T47D (cell line): ENCODE results near the gene SLC6A17.

Experiments used
- DNase-seq, 2 experiments: peaks; one replicate each; pipeline versions ENCODE4 v3.0.0 to v3.0.0-alpha.2; 2011 to 2012; ENCODE audit warnings: low read depth in 1 of 2, low spot score in 1 of 2
- JUND ChIP-seq: IDR thresholded peaks from 2 replicates; pipeline ENCODE4 v1.6.1; 2012; ENCODE audit warnings: low read depth
- in situ Hi-C: cut with HindIII; loops from 2 replicates; pipeline ENCODE4 v1.10.0; 2016; ENCODE audit warnings: low sequenced_read_pairs, low pct_unique_long_range_greater_than_20kb

SLC6A17 gene

GRCh38 chr1:110166861-110167260 lies 16.6 kb downstream of the SLC6A17 start:
- DNase-seq, result no peak
- TF ChIP-seq JUND, result no peak
- in situ Hi-C loops, result no loop called here

GRCh38 chr1:110170766-110171733 lies 20.8 kb downstream of the SLC6A17 start:
- DNase-seq, result no peak
- no peak for TF ChIP-seq JUND
- in situ Hi-C loops, result no loop called here

- DNase-seq, result no peak
- in situ Hi-C loops, result no loop called here
- no peak for TF ChIP-seq JUND
Measured at GRCh38 chr1:110172001-110172400, 21.7 kb downstream of the SLC6A17 start.

GRCh38 chr1:110173466-110174105 lies 23.3 kb downstream of the SLC6A17 start:
- in situ Hi-C loops, result no loop called here
- TF ChIP-seq JUND, result no peak
- no peak for DNase-seq

GRCh38 chr1:110174961-110175360 lies 24.7 kb downstream of the SLC6A17 start:
- in situ Hi-C loops, result no loop called here
- TF ChIP-seq JUND, result no peak
- DNase-seq, result no peak

- in situ Hi-C loops, result no loop called here
- DNase-seq, result peak in 1 of 2 experiments; percentile 59
- no peak for TF ChIP-seq JUND
Measured at GRCh38 chr1:110176299-110176956, 26.1 kb downstream of the SLC6A17 start.

GRCh38 chr1:110177775-110178174 lies 27.5 kb downstream of the SLC6A17 start:
- no peak for DNase-seq
- in situ Hi-C loops, result no loop called here
- TF ChIP-seq JUND, result no peak

GRCh38 chr1:110183642-110184167 lies 33.4 kb downstream of the SLC6A17 start:
- in situ Hi-C loops, result no loop called here
- no peak for TF ChIP-seq JUND
- no peak for DNase-seq

- in situ Hi-C loops, result no loop called here
- TF ChIP-seq JUND, result no peak
- DNase-seq, result no peak
Measured at GRCh38 chr1:110184446-110184845, 34.2 kb downstream of the SLC6A17 start.

- no peak for DNase-seq
- in situ Hi-C loops, result no loop called here
- no peak for TF ChIP-seq JUND
Measured at GRCh38 chr1:110185181-110185580, 34.9 kb downstream of the SLC6A17 start.

GRCh38 chr1:110186558-110186957 lies 36.3 kb downstream of the SLC6A17 start:
- in situ Hi-C loops, result no loop called here
- no peak for TF ChIP-seq JUND
- no peak for DNase-seq

- in situ Hi-C loops, result no loop called here
- no peak for DNase-seq
- no peak for TF ChIP-seq JUND
Measured at GRCh38 chr1:110187139-110187890, 37.0 kb downstream of the SLC6A17 start.
